SK-N-MC (cell line): ENCODE data around the gene MMRN2.

Source experiments
- EZH2 ChIP-seq: fragments of 200-600 bp; sonication (generic); IDR thresholded peaks from one replicate; pipeline ENCODE4 v1.6.1; 2017; ENCODE audit warnings: antibody characterized with exemption
- FOXP2 ChIP-seq: optimal IDR thresholded peaks from 2 replicates; pipeline ENCODE3; 2011; ENCODE audit warnings: mild to moderate bottlenecking, moderate library complexity; ENCODE audit not compliant: insufficient read depth; ENCODE audit errors: extremely low read length, control extremely low read depth
- POLR2AphosphoS5 ChIP-seq: IDR thresholded peaks from 2 replicates; pipeline ENCODE4 v1.6.1; 2012; ENCODE audit warnings: mild to moderate bottlenecking, low read depth, low read length, borderline replicate concordance

DNA sequence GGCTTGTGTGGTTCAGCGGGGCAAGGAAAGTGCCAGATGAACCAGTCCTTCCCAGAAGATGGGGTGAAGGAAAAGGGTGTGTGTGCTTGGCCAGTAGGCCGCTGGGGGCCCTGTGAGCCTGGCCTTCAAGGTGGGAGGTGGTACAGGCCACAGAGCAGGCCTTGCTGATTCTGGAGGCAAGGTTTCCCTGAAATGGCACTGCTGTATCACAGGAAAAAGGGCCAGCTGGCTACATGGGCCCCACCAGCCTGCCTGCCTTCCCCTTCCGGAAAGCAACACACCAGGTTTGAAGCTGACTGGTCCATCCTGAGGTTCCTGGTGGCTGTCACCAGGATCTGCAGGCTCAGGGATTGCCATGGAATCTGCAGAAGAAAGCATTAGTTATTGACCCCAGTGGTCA is 12.5 kb downstream of the MMRN2 start:
- TF ChIP-seq EZH2 (no peak), POLR2AphosphoS5 (no peak), FOXP2 (no peak)
